HepG2 (cell line): ENCODE data around the gene DSTYK. TPM values are rescaled to one million over a fixed set of nuclear protein-coding genes. Genes with fewer than 3 reads are reported as not detected.
A peak's percentile ranks its signal among the peaks of the same experiment; 100 is the strongest.

Experiments used
- AHR ChIP-seq: IDR thresholded peaks from 2 replicates; pipeline ENCODE4 v1.6.1; 2018; ENCODE audit warnings: missing genetic modification reagents, missing compliant biosample characterization
- CTCF ChIP-seq: sonication (generic); formaldehyde crosslinking; IDR thresholded peaks from 2 replicates; pipeline ENCODE4 v1.5.0; 2020; ENCODE audit warnings: mild to moderate bottlenecking, missing genetic modification reagents, moderate library complexity
- ETV6 ChIP-seq: sonication (generic); formaldehyde crosslinking; conservative IDR thresholded peaks from 2 replicates; pipeline ENCODE4 v1.4.0; 2020; ENCODE audit warnings: missing genetic modification reagents
- HNF1A ChIP-seq, 2 experiments: sonication (generic) in 1 of 2; formaldehyde crosslinking in 1 of 2; IDR thresholded peaks; 2 replicates each; pipeline versions ENCODE4 v1.4.0 to v1.6.1; 2016 to 2020; ENCODE audit warnings: borderline replicate concordance in 1 of 2, low read depth in 1 of 2, mild to moderate bottlenecking in 1 of 2, missing genetic modification reagents in 1 of 2
- MYPOP ChIP-seq: sonication (generic); formaldehyde crosslinking; IDR thresholded peaks from 2 replicates; pipeline ENCODE4 v1.8.1; 2023; ENCODE audit warnings: mild to moderate bottlenecking, moderate library complexity, missing genetic modification reagents
- SNAPC4 ChIP-seq: sonication (generic); formaldehyde crosslinking; IDR thresholded peaks from 2 replicates; pipeline ENCODE4 v1.4.0; 2020; ENCODE audit warnings: mild to moderate bottlenecking, missing genetic modification reagents
- TARDBP ChIP-seq: sonication (generic); formaldehyde crosslinking; IDR thresholded peaks from 2 replicates; pipeline ENCODE4 v1.8.0; 2022; ENCODE audit warnings: mild to moderate bottlenecking, missing genetic modification reagents
- ZKSCAN1 ChIP-seq: fragments of 150-350 bp; IDR thresholded peaks from 2 replicates; pipeline ENCODE4 v1.6.1; 2014; ENCODE audit warnings: low read length
- ZNF329 ChIP-seq: sonication (generic); formaldehyde crosslinking; IDR thresholded peaks from 2 replicates; pipeline ENCODE4 v1.9.0; 2021; ENCODE audit warnings: low read depth, mild to moderate bottlenecking, missing genetic modification reagents
- ZNF430 ChIP-seq: sonication (generic); formaldehyde crosslinking; IDR thresholded peaks from 2 replicates; pipeline ENCODE4 v1.9.0; 2021; ENCODE audit warnings: mild to moderate bottlenecking, missing genetic modification reagents
- polyA plus RNA-seq, 8 experiments: library from polyadenylated mRNA; depleted of rRNA in 3 of 8; stranded (reverse) in 7 of 8; unstranded in 1 of 8; fragments of >200 nt; fragmentation: Illumina TruSeq in 4 of 8; extraction: Trizol in 4 of 8; gene quantifications; 2 replicates each; pipeline versions ENCODE4 v1.2.1 to v1.2.3, GENCODE V29; 2011 to 2016; ENCODE audit warnings: low read depth in 4 of 8, missing spikeins in 1 of 8, mixed read lengths in 1 of 8; ENCODE audit not compliant: insufficient read depth in 1 of 8
- total RNA-seq, 5 experiments: library from RNA; depleted of rRNA; stranded (reverse); fragments of >200 nt; fragmentation: Illumina TruSeq; extraction: Trizol; gene quantifications; 2 replicates each; pipeline ENCODE4 v1.2.3, GENCODE V29; 2016; ENCODE audit warnings: low read depth in 1 of 5
- TF ChIP-seq, protein P1 (sequence below): sonication (generic); formaldehyde crosslinking; IDR thresholded peaks from 2 replicates; pipeline ENCODE4 v1.5.0; 2020; ENCODE audit warnings: missing genetic modification reagents

DSTYK gene
- total and polyA plus RNA-seq, 2 of the 13 experiments (the other 11 are each of a cell fraction or from before 2014, with no cell fraction given) = 2.6 to 4.8 TPM

- TF ChIP-seq MYPOP (no peak), AHR (peak; percentile 78; the same call in 1 of the 2 replicates), ZKSCAN1 (no peak), HNF1A (IDR thresholded peaks at IDR 0.05; ENCODE audit: low read depth) (peak; percentile 50; the same call in 1 of the 2 replicates), HNF1A (CRISPR knock-in tag; IDR thresholded peaks at IDR 0.05; ENCODE audit: borderline replicate concordance) (peak; percentile 66), CTCF (peak; percentile 45), ZNF329 (CRISPR knock-in tag) (0 out of 2 replicates have a peak, but pooled peaks have one; percentile 34), SNAPC4 (CRISPR knock-in tag) (peak; percentile 86; the same call in 1 of the 2 replicates), ETV6 (CRISPR knock-in tag) (peak; percentile 71; the same call in 1 of the 2 replicates), TARDBP (CRISPR knock-in tag) (peak; percentile 92), ZNF430 (CRISPR knock-in tag) (peak; percentile 76)
- TF ChIP-seq, protein P1, sequence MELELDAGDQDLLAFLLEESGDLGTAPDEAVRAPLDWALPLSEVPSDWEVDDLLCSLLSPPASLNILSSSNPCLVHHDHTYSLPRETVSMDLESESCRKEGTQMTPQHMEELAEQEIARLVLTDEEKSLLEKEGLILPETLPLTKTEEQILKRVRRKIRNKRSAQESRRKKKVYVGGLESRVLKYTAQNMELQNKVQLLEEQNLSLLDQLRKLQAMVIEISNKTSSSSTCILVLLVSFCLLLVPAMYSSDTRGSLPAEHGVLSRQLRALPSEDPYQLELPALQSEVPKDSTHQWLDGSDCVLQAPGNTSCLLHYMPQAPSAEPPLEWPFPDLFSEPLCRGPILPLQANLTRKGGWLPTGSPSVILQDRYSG (CRISPR knock-in tag) = 0 out of 2 replicates have a peak, but pooled peaks have one; percentile 14
These were observed at the start of gene DSTYK (continued) for GRCh38 chr1:205211169-205211838.
